HG02642 (cell line): ENCODE measurements around the gene TLDC2.
"Not testable (repeated sequence)": the region's sequence is repeated elsewhere in the genome, so short reads cannot be mapped to it uniquely, and the experiment has no call there.

Experiments
- ATAC-seq: cut with Tn5 transposase; IDR thresholded peaks from one replicate; pipeline ENCODE4 v1.9.1; 2021; ENCODE audit warnings: mild to moderate bottlenecking; ENCODE audit not compliant: unreplicated experiment, poor library complexity

TLDC2 gene

GRCh38 chr20:36875702-36876472 lies at the start of gene TLDC2:
Gene TLDC2 (plus strand): TSS chr20:36876138. CDS start chr20:36876175, 37 bp downstream.
- no peak for ATAC-seq

DNA sequence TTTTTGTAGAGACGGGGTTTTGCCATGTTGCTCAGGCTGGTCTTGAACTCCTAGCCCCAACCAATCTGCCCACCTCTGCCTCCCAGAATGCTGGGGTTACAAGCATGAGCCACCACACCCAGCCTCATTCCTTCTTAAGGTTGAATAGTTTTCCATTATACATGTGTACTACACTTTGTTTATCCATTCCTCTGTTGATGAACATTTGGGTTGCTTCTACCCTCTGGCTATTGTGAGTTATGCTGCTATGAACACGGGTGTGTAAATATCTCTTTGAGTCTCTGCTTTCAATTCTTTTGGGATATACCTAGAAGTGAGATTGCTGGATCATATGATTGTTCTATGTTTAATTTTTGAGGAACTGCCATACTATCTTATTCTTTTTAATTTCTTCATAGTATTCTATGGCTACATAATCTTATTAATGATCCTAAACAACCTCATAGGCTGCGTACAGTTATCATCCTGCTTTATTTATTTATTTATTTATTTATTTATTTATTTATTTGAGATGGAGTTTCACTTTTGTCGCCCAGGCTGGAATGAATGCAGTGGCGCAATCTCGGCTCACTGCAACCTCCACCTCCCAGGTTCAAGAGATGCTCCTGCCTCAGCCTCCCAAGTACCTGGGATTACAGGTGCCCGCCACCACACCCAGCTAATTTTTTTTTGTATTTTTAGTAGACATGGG lies 49.2 kb upstream of the TLDC2 start:
- no peak for ATAC-seq

DNA sequence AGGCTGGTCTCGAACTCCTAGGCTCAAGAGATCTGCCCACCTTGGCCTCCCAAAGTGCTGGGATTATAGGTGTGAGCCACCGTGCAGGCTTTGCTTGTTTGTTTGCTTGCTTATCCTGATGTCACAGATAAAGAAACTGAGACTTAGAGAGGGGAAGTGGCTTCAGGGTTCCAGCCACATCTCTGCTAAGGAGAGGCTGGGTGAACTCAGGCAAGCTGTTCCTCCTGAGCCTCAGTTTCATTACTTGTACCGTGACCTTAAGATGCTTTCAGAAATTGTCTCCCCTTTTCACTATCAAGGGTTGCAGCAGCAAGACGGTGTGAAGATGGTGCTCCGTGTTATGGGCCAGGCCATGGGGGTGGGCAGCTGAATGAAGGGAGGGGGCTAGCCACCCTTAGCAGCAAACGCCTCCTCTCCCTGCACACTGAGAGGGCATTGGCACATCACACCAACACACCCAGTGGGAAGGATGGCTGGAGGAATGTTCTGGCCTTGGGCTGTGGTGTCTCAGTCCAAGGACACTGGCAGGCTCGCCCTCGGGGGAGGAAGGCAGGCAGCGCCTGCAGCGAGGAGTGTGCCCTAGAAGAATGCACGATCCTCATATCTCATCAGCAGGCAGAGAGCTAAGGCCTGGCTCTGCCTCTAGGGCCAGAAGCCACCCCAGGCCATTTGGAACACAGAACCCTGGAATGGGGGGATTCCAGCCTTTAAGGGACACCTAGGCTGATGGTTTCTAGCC lies 48.2 kb upstream of the TLDC2 start:
- peak; percentile 81 for ATAC-seq

DNA sequence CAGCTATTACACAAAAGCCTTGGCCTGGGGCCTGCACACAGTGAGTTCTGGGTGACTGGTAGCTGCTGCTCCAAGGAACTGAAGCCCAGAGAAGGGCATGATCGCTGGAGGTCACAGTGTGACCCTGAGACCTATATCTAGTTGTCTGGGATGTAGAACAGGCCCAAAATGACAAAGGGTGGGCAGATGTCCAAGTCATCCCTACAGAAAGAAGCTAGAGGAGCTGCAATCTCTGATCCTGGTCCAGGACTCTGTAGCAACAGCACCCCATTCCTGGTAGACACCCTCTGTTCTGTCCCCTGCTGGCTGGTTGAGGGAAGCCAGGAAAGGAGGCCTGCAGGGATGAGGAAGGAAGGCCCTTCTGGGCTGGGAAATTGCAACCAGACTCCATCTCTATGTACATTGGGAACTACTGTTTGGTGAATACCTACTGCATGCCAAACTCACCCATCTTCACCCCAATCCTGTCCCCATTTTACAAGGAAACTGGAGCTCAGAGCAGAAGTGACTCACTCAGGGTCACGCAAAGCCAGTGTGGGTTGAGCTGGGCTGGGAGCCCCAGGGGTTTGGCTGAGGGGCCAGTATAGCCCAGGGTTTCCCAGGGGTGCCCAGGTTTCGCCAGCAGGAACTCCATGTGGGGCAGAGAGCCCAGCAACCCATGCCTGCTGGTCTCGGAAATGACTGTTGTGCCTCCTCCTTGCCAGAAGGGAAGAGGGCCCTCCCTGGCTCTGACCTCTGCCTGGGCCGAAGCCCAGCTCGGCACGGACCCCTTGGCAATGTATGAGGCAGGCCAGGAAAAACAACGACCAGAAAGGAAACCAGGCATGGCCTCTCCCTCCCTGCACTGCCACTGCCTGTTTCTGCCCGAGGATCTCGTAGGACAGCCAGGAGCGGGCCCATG lies 44.9 kb upstream of the TLDC2 start:
- no peak for ATAC-seq

DNA sequence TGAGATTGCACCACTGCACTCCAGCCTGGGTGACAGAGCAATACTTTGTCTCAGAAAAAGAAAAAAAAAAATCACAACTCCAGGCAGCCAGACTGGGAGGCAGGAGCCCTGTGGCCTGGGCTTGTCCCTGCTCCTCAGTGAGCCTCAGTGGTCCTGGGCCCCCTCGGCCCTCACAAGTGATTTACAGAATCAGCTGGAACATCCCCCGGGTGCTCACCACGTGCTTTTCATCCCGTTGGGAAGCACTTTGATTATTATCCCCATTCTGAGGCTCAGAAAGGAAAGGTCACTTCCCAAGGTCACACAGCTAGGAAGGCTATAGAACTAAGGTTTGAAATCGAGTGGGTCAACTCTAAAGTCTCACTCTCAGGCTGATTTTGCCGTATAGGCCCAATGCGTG lies 43.1 kb upstream of the TLDC2 start:
- ATAC-seq, result no peak

DNA sequence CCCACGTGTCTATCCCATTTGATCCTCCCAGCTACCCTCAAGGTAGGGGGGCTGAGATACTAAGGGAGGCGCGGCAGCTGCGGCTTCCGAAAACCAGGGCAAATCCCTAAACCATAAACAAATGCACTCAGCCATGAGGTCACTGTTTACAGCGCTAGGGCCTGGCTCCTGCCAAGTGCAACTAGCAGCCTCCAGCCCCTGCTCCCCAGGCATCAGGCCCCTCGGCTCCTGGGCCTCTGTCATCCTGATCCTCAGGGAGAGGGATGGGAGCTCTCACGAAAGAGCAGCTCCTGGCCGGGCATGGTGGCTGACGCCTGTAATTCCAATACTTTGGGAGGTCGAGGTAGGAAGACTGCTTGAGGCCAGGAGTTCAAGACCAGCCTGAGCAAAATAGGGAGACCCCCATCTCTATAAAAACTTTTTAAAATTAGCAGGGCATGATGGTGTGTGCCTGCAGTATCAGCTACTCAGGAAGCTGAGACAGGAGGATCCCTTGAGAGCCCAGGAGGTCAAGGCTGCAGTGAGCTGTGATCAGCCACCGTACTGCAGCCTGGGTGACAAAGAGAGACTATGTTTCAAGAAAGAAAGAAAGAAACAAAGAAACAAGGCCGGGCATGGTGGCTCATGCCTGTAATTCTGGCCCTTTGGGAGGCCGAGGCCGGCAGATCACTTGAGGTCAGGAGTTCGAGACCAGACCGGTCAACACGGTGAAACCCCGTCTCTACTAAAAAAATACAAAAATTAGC lies 42.5 kb upstream of the TLDC2 start:
- no peak for ATAC-seq

DNA sequence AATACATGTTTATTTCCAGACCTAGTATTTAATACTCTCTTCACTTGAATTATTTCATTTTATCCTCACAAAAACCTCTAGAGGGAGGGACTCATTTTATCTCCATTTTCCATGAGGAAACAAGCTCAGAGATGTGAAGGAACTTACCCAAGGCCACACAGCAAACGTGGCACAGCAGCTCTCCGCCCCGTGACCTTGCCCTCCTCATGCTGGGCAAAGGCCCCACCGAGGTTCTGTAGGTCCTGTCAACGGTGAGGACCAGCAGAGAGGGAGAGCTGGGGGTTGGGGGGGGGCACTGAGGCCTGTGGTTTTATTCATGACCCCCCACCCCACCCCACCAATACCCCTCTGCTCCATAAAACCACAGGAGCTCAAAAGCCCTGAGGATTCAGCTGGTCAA lies 40.9 kb upstream of the TLDC2 start:
- no peak for ATAC-seq

DNA sequence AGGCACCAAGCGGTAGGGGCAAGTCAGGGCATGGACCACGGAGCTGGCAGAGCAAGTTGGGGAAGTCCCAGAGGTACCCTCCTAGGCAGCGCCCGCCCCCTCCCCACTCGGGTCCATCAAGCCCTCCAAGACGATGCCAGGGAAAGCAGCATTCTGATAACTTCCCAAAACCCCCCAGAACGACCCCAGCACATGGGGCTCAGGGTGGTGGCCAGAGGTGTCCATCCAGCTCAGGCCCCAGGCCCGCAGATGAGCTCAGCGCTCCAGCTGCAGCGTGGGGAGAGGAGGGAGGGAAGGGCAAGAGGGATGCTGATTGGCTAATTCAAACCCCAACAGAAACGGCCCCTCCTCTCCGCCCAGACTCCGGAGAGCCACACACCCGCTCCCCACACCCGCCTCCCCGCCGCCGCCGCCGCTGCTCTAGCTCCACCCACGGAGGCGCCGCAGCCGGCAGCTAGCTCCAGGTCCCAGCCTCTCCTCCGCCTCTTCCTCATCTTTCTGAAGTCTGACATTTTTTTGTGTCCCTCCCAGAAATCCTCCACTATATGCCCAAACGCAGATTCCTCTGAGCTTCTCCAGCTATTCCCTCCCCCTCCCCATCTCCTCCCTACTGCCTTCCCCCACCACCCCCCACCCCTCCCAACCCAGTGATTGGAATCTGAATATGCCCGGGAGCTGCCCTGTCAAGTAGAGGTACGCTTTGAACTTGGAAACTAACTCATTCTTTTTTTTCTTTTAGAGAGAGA lies 40.3 kb upstream of the TLDC2 start:
- ATAC-seq, result peak; percentile 82

GRCh38 chr20:36836591-36837269 lies 39.2 kb upstream of the TLDC2 start:
- no peak for ATAC-seq

- not testable (repeated sequence) for ATAC-seq
Observed at GRCh38 chr20:36838376-36838775, 37.6 kb upstream of the TLDC2 start.

DNA sequence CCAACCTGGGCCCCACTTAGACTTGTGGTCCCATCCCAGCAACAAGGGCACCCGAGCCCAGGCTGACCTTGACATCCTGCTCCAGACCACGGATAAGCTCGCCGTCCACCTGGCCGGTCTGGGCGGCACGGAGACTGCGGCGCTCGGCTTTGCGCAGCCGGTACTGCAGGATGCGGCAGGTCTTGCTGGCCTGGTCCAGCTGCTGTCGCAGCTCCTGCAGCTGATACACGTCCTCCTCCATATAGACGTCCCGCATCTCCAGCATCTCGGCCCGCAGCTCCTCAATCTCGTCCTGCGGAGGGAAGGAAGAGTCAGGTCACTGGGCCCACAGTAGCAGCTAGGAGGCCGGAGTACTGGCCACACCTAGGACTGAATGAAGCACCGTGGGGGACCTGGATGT lies 36.8 kb upstream of the TLDC2 start:
- ATAC-seq, result no peak

- ATAC-seq, result not testable (repeated sequence)
Observed at GRCh38 chr20:36841030-36841429, 34.9 kb upstream of the TLDC2 start.

DNA sequence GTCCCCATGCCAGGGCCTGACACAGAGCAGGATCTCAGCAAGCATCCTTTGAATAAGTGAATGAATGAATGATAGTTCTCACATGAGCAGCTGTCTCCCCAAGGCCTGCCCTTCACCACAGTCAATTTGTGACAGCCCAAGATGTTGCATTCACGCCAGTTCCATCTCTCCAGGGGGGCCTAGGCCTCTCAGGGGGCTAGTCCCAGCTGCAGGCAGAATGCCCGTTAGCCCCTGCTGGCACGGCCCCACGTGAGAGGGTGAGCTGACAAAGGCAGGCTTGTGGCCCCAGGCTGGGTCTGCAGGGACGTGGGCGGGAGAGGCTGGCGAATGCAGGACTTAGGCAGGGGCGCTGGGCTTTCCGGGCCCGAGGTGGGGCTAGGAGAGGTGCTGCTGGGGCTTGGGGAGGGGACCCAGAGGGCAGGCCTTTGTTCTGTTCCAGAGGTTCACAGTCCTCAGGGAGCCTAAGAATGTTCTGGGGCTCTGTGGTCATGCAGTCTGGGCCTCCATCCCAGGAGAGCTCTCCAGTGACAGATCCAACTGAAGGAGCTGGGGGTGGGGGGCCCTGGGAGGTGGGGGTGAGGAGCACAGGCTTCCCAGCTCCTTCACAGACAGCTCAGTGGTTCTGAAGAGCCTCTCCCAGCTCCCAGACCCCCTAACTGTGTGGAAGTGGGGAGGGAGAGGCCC lies 30.5 kb upstream of the TLDC2 start:
- ATAC-seq, result peak; percentile 7

- ATAC-seq, result no peak
Observed at GRCh38 chr20:36847009-36847709, 28.8 kb upstream of the TLDC2 start.

DNA sequence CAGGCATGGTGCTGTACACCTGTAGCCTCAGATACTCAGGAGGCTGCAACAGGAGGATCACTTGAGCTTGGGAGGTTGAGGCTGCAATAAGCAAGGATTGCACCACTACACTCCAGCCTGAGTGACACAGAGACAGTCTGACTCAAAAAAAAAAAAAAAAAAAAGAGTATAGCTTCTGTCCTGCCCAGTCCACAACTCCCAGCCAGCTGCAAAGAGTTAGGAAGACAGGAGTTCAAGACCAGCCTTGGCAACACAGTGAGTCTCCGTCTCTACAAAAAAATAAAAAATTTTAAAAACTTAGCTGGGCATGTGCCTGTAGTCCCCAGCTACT lies 28.3 kb upstream of the TLDC2 start:
- ATAC-seq, result no peak

- ATAC-seq, result no peak
Observed at GRCh38 chr20:36848078-36848660, 27.8 kb upstream of the TLDC2 start.

GRCh38 chr20:36848677-36849076 lies 27.3 kb upstream of the TLDC2 start:
- ATAC-seq, result no peak
